Tibial artery (tissue), 4 donors: ENCODE data around the gene ERVK3-1.

Experiments
- DNase-seq, 2 donors: peaks; one replicate each; pipeline ENCODE4 v3.0.0-alpha.2; 2019
- H3K27ac ChIP-seq, 2 donors: fragments of 200-600 bp; sonication (generic) in 1 of 2; 1 replicate in 1 of 2; 2 replicates in 1 of 2; pipeline ENCODE4 v1.5.1; 2018 to 2019; ENCODE audit warnings: mild to moderate bottlenecking in 1 of 2
- H3K27me3 ChIP-seq, 2 donors: fragments of 200-600 bp; sonication (generic) in 1 of 2; one replicate each; pipeline versions ENCODE4 v1.5.1 to v1.6.0; 2016 to 2019
- H3K36me3 ChIP-seq, 3 donors: fragments of 200-600 bp; sonication (generic) in 2 of 3; one replicate each; pipeline ENCODE4 v1.5.1; 2016 to 2019; ENCODE audit warnings: mild to moderate bottlenecking in 2 of 3
- H3K4me1 ChIP-seq, 4 donors: fragments of 200-600 bp; sonication (generic) in 2 of 4; 1 replicate in 3 of 4; 2 replicates in 1 of 4; pipeline ENCODE4 v1.5.1; 2016 to 2019
- H3K4me3 ChIP-seq, 2 donors: fragments of 200-600 bp; sonication (generic) in 1 of 2; 1 replicate in 1 of 2; 2 replicates in 1 of 2; pipeline ENCODE4 v1.5.1; 2018 to 2019; ENCODE audit warnings: mild to moderate bottlenecking in 2 of 2
- H3K9me3 ChIP-seq, 3 donors: fragments of 200-600 bp; sonication (generic) in 1 of 3; one replicate each; pipeline ENCODE4 v1.5.1; 2016 to 2019
- intact Hi-C: fragments of 100-400 bp; cut with DNase I; formaldehyde crosslinking; loops from one replicate; pipeline ENCODE4 v1.15.0; 2023; ENCODE audit warnings: low total_unique reads
- TF ChIP-seq, protein P1 (sequence below), 2 experiments: fragments of 200-600 bp in 1 of 2; fragments of 450-650 bp in 1 of 2; IDR thresholded peaks; one replicate each; pipeline ENCODE4 v1.5.1; 2017 to 2019; ENCODE audit warnings: antibody characterized with exemption in 2 of 2, mild to moderate bottlenecking in 1 of 2, moderate library complexity in 1 of 2

The ERVK3-1 gene

DNA sequence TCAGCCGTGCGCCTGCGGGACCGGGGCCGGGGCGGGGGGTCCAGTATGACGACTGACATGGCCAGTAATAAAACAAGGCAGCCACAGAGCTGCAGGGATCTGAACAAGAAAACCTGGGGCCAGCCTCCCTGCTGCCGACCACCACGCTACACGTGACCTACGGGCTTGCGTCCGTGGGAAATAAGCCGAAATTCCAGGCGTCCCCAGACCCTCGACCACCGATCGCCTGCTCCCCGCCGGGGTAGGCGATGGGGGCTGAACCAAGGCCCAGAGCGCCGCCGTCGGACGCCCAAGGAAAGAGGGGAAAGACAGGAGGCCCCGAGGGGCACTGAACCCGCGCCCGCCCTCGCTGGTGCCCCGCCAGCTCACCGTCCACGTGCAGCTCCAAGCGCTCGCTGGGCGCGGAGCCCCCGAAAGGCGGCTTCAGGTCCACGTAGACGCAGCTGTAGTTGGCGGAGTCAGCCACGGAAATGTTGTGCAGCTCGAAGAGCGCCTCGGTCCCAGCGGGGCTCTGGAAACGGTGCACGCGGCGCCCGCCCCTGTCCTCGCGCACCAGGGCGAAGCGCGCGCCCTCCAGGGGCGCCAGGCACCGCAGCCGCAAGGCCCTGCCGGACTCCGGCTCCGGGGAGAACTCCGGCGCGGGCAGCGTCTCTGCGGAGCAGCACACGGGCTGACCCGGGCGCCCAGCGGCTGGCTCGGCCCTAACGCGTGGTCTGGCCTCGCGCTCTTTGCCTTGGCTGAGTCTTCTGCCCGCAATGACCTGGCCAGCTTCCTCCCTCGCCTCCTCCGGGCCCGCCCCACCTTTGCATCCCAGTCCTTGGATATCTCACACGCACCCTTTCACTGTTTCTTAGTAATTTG is 45.1 kb downstream of the ERVK3-1 start:
- Histone ChIP-seq H3K4me1 (peaks cover 0 to 30% (median 6%) of the 10 kb centered on the region in 4 donors), H3K36me3 (peaks cover 0 to 27% (median 3%) of the 10 kb centered on the region in 3 donors), H3K9me3 (no peaks in the 10 kb centered on the region), H3K27ac (no peak overlapping the region), H3K27me3 (peaks cover 0 to 4% of the 10 kb centered on the region in 2 donors), H3K4me3 (no peak overlapping the region)
- intact Hi-C loops = no loop called here
- TF ChIP-seq, protein P1, sequence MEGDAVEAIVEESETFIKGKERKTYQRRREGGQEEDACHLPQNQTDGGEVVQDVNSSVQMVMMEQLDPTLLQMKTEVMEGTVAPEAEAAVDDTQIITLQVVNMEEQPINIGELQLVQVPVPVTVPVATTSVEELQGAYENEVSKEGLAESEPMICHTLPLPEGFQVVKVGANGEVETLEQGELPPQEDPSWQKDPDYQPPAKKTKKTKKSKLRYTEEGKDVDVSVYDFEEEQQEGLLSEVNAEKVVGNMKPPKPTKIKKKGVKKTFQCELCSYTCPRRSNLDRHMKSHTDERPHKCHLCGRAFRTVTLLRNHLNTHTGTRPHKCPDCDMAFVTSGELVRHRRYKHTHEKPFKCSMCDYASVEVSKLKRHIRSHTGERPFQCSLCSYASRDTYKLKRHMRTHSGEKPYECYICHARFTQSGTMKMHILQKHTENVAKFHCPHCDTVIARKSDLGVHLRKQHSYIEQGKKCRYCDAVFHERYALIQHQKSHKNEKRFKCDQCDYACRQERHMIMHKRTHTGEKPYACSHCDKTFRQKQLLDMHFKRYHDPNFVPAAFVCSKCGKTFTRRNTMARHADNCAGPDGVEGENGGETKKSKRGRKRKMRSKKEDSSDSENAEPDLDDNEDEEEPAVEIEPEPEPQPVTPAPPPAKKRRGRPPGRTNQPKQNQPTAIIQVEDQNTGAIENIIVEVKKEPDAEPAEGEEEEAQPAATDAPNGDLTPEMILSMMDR (IDR thresholded peaks at IDR 0.05) = no peak
- no peak for DNase-seq

DNA sequence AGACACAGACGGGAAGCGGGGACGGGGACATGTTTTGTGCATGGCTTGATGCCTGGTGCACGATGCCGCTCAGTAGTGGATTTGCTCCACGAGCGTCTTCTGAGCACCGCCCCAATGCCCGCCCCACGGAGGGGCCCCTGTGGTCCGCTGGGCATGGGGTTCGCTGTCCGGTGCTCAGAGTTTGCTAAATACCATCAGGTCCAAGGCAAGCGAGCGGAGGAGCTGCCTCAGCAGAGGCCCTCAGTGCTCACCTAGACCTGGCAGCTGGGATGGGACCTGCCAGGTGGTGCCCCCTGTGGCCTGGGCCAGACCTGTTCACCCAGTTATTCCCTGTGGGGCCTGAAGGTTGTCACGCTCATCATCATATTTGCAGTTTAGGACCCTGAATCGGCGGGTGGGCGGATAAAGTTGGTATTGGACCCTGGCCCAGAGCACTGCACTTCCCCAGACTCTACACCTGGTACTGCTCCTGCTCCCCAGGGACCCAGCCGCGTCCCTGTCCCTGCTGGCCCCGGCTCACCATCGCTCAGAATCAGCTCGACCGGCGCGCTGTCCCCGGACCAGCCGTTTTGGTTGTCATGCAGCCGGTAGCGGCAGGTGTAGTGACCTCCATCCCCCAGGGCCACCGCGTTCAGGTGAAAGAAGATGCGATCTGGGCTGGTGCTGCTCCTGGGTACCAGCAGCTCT is 45.8 kb downstream of the ERVK3-1 start:
- H3K4me1 ChIP-seq = peaks cover 0 to 32% (median 11%) of the 10 kb centered on the region in 4 donors
- no peak for DNase-seq

DNA sequence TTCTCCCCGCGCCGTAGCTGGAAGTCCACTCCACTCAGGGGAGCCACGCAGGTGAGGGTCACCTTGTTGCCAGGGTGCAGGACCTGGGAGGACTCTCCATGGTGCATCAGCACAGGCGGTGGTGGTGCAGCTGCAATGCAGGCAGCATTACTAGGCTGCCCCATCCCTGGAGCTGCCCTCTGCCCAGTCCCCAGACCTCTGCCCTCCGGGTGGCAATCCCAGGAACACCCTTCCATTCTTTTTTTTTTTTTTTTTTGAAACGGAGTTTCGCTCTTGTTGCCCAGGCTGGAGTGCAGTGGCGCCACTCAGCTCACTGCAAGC is 46.3 kb downstream of the ERVK3-1 start:
- H3K4me1 ChIP-seq = peaks cover 0 to 32% (median 15%) of the 10 kb centered on the region in 4 donors
- no peak overlapping the region for H3K4me3 ChIP-seq
- no peak for DNase-seq
- H3K9me3 ChIP-seq = no peaks in the 10 kb centered on the region
- intact Hi-C loops = no loop called here
- H3K27ac ChIP-seq = no peak overlapping the region
- H3K36me3 ChIP-seq = peaks cover 0 to 27% (median 3%) of the 10 kb centered on the region in 3 donors
- peaks cover 0 to 16% of the 10 kb centered on the region in 2 donors for H3K27me3 ChIP-seq
- TF ChIP-seq, protein P1 (IDR thresholded peaks at IDR 0.05) = no peak

More for the DNA sequence above, 45.8 kb downstream of the ERVK3-1 start:
- Histone ChIP-seq H3K36me3 (peaks cover 0 to 27% (median 3%) of the 10 kb centered on the region in 3 donors), H3K27me3 (peaks cover 0 to 11% of the 10 kb centered on the region in 2 donors), H3K4me3 (no peak overlapping the region), H3K9me3 (no peaks in the 10 kb centered on the region), H3K27ac (no peak overlapping the region)
- intact Hi-C loops = no loop called here
- TF ChIP-seq, protein P1 (IDR thresholded peaks at IDR 0.05) = no peak

DNA sequence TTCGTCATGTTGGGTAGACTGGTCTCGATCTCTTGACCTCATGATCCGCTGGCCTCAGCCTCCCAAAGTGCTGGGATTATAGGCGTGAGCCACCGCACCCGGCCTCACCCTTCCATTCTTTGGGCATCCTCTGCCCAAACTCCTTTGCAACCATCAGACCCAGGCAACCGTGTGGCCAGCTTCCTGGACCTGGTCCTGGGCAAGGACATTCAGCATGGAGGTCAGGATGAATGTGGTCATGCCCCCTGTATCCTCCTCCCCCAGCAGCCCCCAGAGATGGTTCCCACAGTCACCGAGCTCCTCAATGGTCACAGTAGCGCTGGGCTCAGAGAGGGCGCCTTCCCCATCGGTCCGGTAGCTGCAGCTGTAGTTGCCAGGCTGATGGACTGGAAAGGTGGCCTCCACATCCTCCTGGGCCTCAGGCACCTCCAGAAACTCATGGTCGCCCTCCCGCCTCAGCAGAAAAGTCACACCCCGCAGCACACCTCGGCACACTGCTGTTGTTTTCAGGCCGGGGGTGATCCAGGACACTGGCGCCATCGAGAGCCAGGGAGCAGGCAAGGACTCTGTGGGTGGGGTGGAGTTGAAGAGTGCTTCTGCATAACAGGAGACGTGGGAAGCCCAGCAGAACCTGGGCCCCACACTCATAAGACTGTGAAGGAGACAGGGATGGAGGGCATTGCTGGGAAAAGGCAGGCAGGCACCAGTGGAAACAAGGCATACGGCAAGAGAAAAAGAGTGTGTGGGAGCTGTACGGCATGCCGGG is 47.0 kb downstream of the ERVK3-1 start:
- Histone ChIP-seq H3K36me3 (peaks cover 0 to 27% (median 3%) of the 10 kb centered on the region in 3 donors), H3K4me1 (peaks cover 0 to 37% (median 18%) of the 10 kb centered on the region in 4 donors), H3K4me3 (no peak overlapping the region), H3K27me3 (peaks cover 0 to 23% of the 10 kb centered on the region in 2 donors), H3K27ac (no peak overlapping the region), H3K9me3 (no peaks in the 10 kb centered on the region)
- DNase-seq = no peak
- TF ChIP-seq, protein P1 (IDR thresholded peaks at IDR 0.05) = no peak
- intact Hi-C loops = no loop called here
